GM12891 (cell line): ENCODE measurements around the gene SEMA5A.

Experiments
- DNase-seq: peaks from one replicate; pipeline ENCODE4 v3.0.0; 2011; ENCODE audit warnings: low spot score; ENCODE audit not compliant: insufficient read length
- FAIRE-seq: peaks from 2 replicates; lab custom pipeline; 2011; peaks lifted over from hg19 to GRCh38; lab: Jason Lieb, UNC
- PAX5 ChIP-seq: IDR thresholded peaks from 2 replicates; pipeline ENCODE4 v1.6.1; 2011; ENCODE audit warnings: low read length, moderate library complexity, mild to moderate bottlenecking; ENCODE audit not compliant: insufficient read depth, severe bottlenecking
- POLR2A ChIP-seq: IDR thresholded peaks from 2 replicates; pipeline ENCODE4 v1.6.1; 2011; ENCODE audit warnings: low read depth, low read length, control low read depth
- POLR2AphosphoS5 ChIP-seq: IDR thresholded peaks from 2 replicates; pipeline ENCODE4 v1.6.1; 2011; ENCODE audit warnings: low read depth, low read length, control low read depth
- POU2F2 ChIP-seq: IDR thresholded peaks from 2 replicates; pipeline ENCODE4 v1.6.1; 2011; ENCODE audit warnings: low read depth, mild to moderate bottlenecking, control low read depth, low read length, moderate library complexity
- SPI1 ChIP-seq: IDR thresholded peaks from 2 replicates; pipeline ENCODE4 v1.6.1; 2011; ENCODE audit warnings: low read depth, low read length, control low read depth
- TAF1 ChIP-seq: IDR thresholded peaks from 2 replicates; pipeline ENCODE4 v1.6.1; 2011; ENCODE audit warnings: low read depth, low read length, control low read depth

Gene SEMA5A

DNA sequence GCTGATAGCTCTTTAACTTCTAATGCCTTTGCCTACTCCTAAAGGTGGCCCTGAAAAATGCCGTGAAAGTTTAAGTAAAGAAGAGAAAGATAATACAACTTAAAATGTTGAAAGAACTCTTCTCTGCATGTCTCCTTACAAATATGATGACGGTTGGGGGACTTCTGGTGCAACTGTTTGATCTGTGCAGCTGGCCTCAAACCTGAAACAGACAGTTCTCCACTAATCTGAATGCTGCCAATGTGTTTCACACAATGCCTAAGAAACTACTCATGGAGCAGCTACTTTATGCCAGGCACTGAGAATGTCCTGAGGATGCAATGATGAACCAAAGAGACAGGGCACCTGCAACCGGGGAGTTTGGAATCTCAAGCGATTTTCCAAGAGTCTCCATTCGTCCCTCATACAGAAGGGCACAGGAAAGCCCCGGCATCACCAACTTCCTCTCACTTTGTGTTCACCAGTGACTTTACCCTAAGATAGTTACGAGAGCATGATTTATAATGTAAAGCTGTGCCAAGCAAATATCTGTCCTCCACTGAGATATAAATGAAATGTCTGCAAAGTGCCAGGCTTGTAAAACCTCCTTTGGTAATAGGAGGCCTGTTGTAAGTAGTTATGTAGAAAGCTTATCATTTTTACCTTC is 455.4 kb downstream of the SEMA5A start:
- no peak for FAIRE-seq
- TF ChIP-seq SPI1 (no peak), TAF1 (no peak), POU2F2 (no peak), POLR2A (no peak), PAX5 (no peak)
- DNase-seq: no peak

DNA sequence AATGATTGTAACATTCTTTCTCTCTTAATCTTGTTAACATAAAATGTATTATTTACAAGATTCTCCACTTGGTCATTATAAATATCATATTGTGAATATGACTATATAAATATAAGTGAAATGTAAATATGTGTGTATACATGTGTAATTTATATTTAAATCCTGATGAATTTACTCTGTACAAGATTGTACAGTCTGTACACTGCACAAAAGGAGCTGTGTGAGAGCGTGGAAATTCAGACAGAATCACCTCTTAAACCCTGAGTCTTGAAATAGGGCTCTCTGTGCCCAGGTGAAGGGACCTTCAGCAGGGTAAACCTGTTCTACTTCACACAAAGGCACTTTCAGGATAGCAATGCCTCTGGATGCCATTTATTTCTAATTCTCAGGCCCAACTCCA is 456.0 kb downstream of the SEMA5A start:
- DNase-seq (no peak), FAIRE-seq (no peak)
- TF ChIP-seq POLR2A (no peak), TAF1 (no peak), PAX5 (no peak), SPI1 (no peak), POLR2AphosphoS5 (no peak), POU2F2 (no peak)

DNA sequence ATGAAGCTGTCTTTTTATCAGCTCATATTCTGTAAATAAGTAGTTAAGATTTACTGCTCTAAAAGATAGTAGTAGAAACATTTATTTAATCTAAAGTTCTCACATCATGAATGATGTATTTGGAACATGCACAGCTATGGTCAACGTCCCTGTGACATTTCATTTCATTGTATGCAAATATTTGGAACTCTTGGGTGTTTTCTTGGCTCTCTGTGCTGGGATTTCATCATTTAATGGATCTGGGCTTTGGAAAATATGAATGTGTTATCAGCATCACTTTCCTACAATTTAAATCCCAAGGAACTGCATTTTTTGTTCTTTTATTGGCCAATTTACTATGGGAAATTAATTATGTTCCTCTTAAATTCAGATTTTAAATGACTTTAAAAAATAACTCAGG is 462.9 kb downstream of the SEMA5A start:
- no peak for DNase-seq
- no peak for FAIRE-seq
- TF ChIP-seq POLR2A: no peak

DNA sequence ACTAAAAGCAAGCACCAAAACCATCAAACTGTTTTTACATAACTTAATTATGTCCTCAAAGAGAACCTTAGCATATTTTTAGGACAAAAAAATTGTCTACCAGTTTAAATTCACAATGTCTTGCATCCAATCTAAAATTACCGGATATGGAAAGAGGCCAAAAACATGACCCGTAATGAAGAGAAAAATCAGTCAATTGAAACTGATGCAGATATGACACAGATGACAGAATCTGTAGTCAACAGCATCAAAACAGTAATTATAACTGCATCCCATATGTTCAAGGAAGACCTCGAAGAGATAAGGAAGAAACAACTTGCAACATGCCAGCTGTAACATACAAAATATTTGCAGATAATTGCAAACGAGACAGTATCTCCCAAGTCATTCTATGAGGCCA is 473.2 kb downstream of the SEMA5A start:
- no peak for DNase-seq
- TF ChIP-seq PAX5: no peak
- FAIRE-seq: no peak

DNA sequence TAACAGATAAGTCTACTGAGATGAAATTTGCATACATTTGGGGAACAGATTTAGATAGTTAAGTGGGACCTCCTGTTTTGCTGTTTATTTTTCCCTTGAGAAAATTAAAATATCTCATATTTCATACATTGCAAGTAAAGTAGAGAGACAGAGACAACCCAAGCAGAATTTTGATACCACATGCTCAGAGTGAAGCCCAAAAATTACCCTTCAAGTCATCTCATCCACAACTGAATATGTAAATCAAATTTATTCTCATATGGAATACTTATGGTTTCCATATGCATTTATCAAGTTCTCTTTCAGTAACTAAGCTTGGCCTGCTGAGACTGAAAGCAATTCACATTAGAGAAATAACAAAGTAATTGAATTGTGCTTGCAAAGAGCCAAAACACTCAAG is 474.4 kb downstream of the SEMA5A start:
- FAIRE-seq (no peak), DNase-seq (no peak)
- TF ChIP-seq POLR2A (no peak), SPI1 (no peak), TAF1 (no peak), POLR2AphosphoS5 (no peak), PAX5 (no peak), POU2F2 (no peak)

DNA sequence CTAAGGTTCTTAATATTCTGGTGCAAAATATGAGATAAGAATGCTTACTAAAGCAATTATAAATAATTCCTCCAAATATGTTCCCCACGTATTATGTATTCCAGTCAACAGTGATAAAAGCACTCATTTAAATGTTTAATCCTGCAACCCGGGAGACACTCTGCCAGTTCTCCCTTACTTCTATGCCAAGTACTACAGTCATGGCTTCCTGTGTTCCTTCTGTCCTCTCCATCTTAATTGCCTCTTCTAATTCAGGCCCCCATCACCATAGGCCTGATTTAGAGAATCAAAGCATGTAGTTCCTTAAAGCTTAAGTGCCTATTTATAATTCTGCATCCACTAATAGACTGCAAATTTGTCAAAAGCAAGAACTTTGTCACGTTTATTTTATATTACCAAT is 474.8 kb downstream of the SEMA5A start:
- TF ChIP-seq POLR2A (no peak), PAX5 (no peak), SPI1 (no peak), TAF1 (no peak)
- FAIRE-seq (no peak), DNase-seq (no peak)

DNA sequence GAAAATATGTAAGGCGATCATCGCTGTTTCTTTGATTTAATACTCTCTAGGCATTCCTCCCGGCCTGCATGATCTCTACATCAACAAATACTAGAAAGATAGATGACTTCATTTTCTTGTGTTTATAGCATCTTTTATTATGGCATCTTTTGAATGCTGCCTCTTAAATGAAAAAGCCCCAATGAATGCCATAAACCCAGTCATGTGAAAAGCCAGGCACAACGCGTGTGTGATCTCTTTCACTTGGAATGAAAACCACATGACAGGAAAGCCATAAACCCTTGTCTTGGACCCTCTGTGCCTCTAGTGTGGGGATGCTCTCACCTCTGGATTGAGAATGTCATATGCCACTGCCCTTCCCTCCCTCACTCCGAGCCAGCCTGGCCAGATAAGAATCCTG is 476.2 kb downstream of the SEMA5A start:
- DNase-seq (no peak), FAIRE-seq (no peak)
- TF ChIP-seq TAF1 (no peak), PAX5 (no peak), POLR2A (no peak), POU2F2 (no peak), POLR2AphosphoS5 (no peak), SPI1 (no peak)

DNA sequence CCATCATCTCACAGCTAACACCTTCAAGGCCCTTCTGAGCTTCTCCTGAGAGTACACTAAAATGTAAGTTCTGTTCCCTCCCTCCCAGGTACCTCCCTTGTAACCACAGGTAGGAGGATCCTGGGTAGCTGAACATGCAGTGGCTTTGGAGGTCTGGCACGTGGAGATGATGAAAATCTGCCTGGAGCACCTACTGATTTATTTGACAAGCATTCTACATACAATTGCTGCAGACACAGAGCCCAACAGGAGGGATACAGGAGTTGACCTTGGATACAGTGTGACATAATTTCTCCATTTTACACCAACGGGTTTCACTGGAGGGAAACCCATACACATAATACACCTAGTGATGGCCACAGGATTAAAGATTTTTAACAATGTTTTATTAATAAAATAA is 478.7 kb downstream of the SEMA5A start:
- no peak for FAIRE-seq
- TF ChIP-seq SPI1: no peak
- TF ChIP-seq PAX5: no peak
- TF ChIP-seq TAF1: no peak
- no peak for TF ChIP-seq POLR2AphosphoS5
- no peak for TF ChIP-seq POU2F2
- no peak for TF ChIP-seq POLR2A
- no peak for DNase-seq

DNA sequence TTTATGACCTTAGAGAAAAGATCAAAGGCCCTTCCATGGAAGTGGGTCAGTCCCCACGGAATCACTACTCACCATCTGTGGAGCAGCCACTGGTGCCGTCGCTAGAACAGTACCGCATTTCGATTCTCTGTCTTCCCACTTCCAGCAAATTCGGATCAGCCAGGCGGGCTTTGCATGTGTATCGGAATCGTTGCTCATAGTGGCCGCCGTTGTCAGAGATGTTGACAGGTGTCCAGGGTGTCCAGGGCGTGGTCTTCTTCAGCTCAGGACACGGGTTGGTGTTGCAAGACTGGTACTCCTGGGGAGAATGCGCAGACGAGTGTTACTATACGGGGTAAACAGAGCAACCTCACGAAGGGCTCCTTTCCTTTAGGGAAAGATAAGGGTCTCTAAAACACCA is 479.5 kb downstream of the SEMA5A start:
- FAIRE-seq (no peak), DNase-seq (no peak)
- TF ChIP-seq POLR2AphosphoS5 (no peak), POU2F2 (no peak), POLR2A (no peak), TAF1 (no peak), PAX5 (no peak), SPI1 (no peak)

DNA sequence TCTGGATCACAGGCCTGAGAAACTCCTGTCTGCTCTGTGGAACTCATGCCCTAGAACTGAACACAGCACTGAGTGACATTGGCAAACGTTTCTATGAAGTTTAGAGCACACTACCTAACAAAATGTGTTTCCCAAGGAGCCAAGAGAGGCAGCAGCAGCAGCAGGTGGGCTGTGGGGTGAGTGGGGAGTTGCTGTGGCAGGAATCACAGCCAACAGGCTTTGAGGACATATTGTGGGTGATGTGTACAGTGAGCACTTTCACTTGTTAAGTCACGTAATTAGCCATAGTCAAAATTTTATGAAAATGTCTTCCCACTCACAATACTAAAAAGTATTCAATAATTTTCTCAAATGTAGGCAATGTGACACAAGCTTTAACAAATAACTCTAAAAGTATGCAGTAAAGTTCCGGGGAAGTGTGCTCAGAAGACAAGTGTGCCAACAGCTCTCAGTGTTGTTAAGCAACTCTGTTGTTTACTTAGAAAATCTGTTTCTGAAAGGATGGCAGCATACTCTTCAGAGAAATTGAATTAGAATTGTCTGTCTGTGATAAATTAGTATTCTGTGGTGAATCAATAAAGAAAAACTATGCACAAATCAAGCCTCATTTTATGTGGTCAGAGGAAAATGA is 482.1 kb downstream of the SEMA5A start:
- DNase-seq: no peak
- FAIRE-seq: no peak
- no peak for TF ChIP-seq SPI1
- TF ChIP-seq POLR2AphosphoS5: no peak
- no peak for TF ChIP-seq PAX5
- no peak for TF ChIP-seq POLR2A
- no peak for TF ChIP-seq TAF1
- no peak for TF ChIP-seq POU2F2

DNA sequence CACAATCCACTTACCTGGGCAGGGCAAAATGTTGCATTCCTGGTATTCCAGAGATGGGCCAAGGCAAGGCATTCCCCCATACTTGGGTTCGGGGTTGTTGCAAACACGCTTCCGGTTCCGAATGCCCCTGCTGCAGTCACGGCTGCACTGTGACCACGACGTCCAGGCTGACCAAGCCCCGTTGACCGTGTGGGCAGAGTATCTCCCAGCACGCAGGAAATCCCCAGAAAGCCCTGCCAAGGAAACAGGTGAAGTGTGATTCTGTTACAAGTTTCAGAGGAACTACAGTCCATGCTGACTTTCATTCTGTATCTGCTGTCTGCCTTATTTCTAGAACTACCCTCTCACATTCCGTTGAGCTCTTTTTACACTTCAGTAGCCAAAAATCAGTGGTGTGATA is 483.0 kb downstream of the SEMA5A start:
- TF ChIP-seq PAX5: no peak
- no peak for TF ChIP-seq POLR2A
- TF ChIP-seq SPI1: no peak; the same call in 1 of the 2 replicates
- TF ChIP-seq POLR2AphosphoS5: no peak
- TF ChIP-seq TAF1: no peak
- TF ChIP-seq POU2F2: no peak
- DNase-seq (no peak), FAIRE-seq (no peak)

DNA sequence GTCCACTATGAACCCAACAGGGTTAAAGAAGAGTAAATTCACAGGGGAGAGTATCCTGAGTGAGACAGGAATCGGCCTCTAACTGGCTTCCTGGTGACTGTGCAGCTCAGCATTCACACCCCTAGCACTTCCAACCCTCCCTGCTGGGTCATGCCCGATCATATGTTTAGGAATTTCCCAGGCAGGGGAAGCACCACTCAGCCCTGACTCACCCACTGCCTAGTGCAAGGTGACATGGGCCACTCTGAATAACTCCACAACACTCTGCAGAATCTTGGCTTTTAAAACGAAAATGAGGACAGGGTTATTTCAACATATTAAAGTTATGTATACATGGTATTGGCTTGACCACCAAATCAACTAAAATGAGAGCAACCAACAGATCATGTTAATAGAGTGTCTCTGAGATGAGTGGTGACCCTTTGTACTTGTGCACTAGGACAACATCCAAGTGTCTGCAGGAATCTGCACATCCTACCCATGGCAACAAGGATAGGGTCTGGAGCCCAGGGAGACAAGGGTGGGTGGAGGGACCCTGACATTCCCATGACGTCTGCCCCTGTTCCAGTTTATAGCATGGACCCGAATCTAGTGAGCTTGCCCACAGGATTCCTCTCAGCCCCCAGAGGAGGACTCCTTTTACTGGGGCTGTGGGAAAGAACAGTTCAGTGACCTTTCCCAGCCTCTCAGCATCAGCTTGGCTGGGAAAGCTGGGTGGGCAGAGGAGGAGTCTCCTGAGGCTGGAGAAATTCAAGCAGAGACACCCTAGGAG is 485.8 kb downstream of the SEMA5A start:
- no peak for FAIRE-seq
- TF ChIP-seq SPI1: no peak
- no peak for TF ChIP-seq POU2F2
- TF ChIP-seq POLR2A: no peak
- TF ChIP-seq POLR2AphosphoS5: no peak
- no peak for TF ChIP-seq PAX5
- TF ChIP-seq TAF1: no peak
- DNase-seq: no peak
